Stimulated activated CD4-positive, alpha-beta T cell treated with anti-CD3 and anti-CD28 coated beads, Interleukin-12 subunit alpha, Interleukin-12 subunit beta, amount 100 ng/mL, for 4 hours (primary cell): ENCODE results near the gene HSPA12B.

Experiments used
- DNase-seq: peaks from one replicate; pipeline ENCODE4 v3.0.0-alpha.2; 2020

HSPA12B gene

GRCh38 chr20:3705491-3705969, 27.0 kb upstream of the HSPA12B start:
- DNase-seq = no peak

- DNase-seq = no peak
Observed at GRCh38 chr20:3705970-3706739, 26.3 kb upstream of the HSPA12B start.

GRCh38 chr20:3706774-3707507, 25.5 kb upstream of the HSPA12B start:
- no peak for DNase-seq

- no peak for DNase-seq
Observed at GRCh38 chr20:3707508-3707899, 25.0 kb upstream of the HSPA12B start.

GRCh38 chr20:3710011-3710466, 22.4 kb upstream of the HSPA12B start:
- DNase-seq = no peak

- DNase-seq = peak; percentile 74
Observed at GRCh38 chr20:3710703-3711483, 21.6 kb upstream of the HSPA12B start.

GRCh38 chr20:3711484-3711941, 21.0 kb upstream of the HSPA12B start:
- DNase-seq = no peak

- DNase-seq = no peak
Observed at GRCh38 chr20:3712279-3712873, 20.1 kb upstream of the HSPA12B start, which contains the start of gene SIGLEC1. TSS of gene SIGLEC1 (minus strand) at chr20:3712600. CDS start at chr20:3707128, 5,472 bp downstream.

- DNase-seq = no peak
Observed at GRCh38 chr20:3714092-3714491, 18.4 kb upstream of the HSPA12B start.

GRCh38 chr20:3716195-3716834, 16.2 kb upstream of the HSPA12B start:
- DNase-seq = no peak

GRCh38 chr20:3719046-3719445, 13.4 kb upstream of the HSPA12B start:
- no peak for DNase-seq

- DNase-seq = no peak
Observed at GRCh38 chr20:3720068-3720467, 12.4 kb upstream of the HSPA12B start.

GRCh38 chr20:3720626-3721025, 11.9 kb upstream of the HSPA12B start:
- no peak for DNase-seq

GRCh38 chr20:3721912-3722311, 10.6 kb upstream of the HSPA12B start:
- no peak for DNase-seq

- DNase-seq = no peak
Observed at GRCh38 chr20:3723284-3723683, 9.2 kb upstream of the HSPA12B start.

GRCh38 chr20:3724356-3724755, 8.1 kb upstream of the HSPA12B start:
- DNase-seq = no peak

GRCh38 chr20:3727401-3728021, 5.0 kb upstream of the HSPA12B start:
- DNase-seq = no peak

GRCh38 chr20:3728354-3728753, 4.1 kb upstream of the HSPA12B start:
- no peak for DNase-seq

GRCh38 chr20:3728876-3729275, 3.6 kb upstream of the HSPA12B start:
- no peak for DNase-seq

GRCh38 chr20:3729378-3729777, 3.1 kb upstream of the HSPA12B start:
- DNase-seq = no peak

- DNase-seq = no peak
Observed at GRCh38 chr20:3729811-3730540, 2.5 kb upstream of the HSPA12B start.
